HEK293T (cell line): Measurements from ENCODE around the gene JCHAIN.

Source experiments
- ARNT ChIP-seq: fragments of 450-650 bp; IDR thresholded peaks from 2 replicates; pipeline ENCODE4 v1.6.1; 2017; ENCODE audit warnings: mild to moderate bottlenecking
- BHLHE40 ChIP-seq: fragments of 450-650 bp; IDR thresholded peaks from 2 replicates; pipeline ENCODE4 v1.6.1; 2016; ENCODE audit warnings: mild to moderate bottlenecking, moderate library complexity, borderline replicate concordance
- CTBP1 ChIP-seq: fragments of 450-650 bp; IDR thresholded peaks from 2 replicates; pipeline ENCODE4 v1.6.1; 2016; ENCODE audit warnings: borderline replicate concordance
- FOXM1 ChIP-seq: fragments of 450-650 bp; IDR thresholded peaks from 2 replicates; pipeline ENCODE4 v1.6.1; 2017; ENCODE audit warnings: mild to moderate bottlenecking, borderline replicate concordance
- SUZ12 ChIP-seq: fragments of 450-650 bp; IDR thresholded peaks from 2 replicates; pipeline ENCODE4 v1.6.1; 2016; ENCODE audit warnings: mild to moderate bottlenecking
- TARDBP ChIP-seq: fragments of 450-650 bp; IDR thresholded peaks from 2 replicates; pipeline ENCODE4 v1.6.1; 2016
- TF ChIP-seq, protein P1 (sequence below): fragments of 450-650 bp; IDR thresholded peaks from 2 replicates; pipeline ENCODE4 v1.6.1; 2016

DNA sequence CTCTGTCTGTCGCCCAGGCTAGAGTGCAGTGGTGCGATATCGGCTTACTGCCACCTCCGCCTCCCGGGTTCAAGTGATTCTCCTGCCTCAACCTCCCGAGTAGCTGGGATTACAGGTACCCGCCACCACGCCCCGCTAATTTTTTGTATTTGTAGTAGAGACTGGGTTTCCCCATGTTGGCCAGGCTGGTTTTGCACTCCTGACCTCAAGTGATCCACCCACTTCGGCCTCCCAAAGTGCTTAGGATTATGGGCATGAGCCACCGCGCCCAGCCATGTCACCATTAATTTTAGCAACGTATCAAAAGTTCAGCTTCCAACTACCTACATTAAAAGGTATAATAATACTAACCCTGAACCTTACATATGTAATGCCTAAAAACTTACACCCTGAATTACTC, 21.1 kb upstream of the JCHAIN start:
- TF ChIP-seq CTBP1: no peak
- TF ChIP-seq ARNT: no peak
- no peak for TF ChIP-seq TARDBP
- TF ChIP-seq FOXM1: no peak
- TF ChIP-seq, protein P1, sequence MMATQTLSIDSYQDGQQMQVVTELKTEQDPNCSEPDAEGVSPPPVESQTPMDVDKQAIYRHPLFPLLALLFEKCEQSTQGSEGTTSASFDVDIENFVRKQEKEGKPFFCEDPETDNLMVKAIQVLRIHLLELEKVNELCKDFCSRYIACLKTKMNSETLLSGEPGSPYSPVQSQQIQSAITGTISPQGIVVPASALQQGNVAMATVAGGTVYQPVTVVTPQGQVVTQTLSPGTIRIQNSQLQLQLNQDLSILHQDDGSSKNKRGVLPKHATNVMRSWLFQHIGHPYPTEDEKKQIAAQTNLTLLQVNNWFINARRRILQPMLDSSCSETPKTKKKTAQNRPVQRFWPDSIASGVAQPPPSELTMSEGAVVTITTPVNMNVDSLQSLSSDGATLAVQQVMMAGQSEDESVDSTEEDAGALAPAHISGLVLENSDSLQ: no peak
- TF ChIP-seq BHLHE40: no peak
- TF ChIP-seq SUZ12: no peak
